GM18868 (cell line): Measurements from ENCODE around the gene SPEG.

Source experiments
- ATAC-seq: cut with Tn5 transposase; IDR thresholded peaks from one replicate; pipeline ENCODE4 v1.9.1; 2021; ENCODE audit warnings: mild to moderate bottlenecking, moderate library complexity; ENCODE audit not compliant: unreplicated experiment

SPEG gene

GRCh38 chr2:219492575-219492974 is 57.9 kb downstream of the SPEG start:
- ATAC-seq, result no peak

DNA sequence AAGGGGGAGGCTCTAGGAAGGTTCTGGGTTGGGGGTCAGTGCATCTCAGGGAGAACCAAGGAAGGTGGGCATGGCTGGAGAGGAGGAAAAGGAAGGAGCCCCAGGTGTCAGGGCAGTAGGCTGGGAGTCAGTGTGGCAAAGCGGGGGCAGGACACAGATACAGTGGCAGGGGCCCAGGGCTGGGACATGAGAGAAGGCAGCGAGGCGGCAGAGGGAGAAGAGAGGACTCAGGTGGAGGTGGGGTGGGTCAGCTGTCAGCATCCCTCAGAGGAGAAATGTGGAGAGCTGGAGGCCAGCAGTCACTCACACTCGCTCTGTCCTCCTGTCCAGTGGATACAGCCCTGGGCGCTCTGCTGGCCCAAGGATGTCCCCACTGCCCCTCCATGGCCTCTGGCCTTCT is 58.4 kb downstream of the SPEG start:
- no peak for ATAC-seq

GRCh38 chr2:219494952-219495530 is 60.4 kb downstream of the SPEG start:
- ATAC-seq, result no peak

- peak; percentile 38 for ATAC-seq
Observed at GRCh38 chr2:219495531-219496122, 61.0 kb downstream of the SPEG start.

DNA sequence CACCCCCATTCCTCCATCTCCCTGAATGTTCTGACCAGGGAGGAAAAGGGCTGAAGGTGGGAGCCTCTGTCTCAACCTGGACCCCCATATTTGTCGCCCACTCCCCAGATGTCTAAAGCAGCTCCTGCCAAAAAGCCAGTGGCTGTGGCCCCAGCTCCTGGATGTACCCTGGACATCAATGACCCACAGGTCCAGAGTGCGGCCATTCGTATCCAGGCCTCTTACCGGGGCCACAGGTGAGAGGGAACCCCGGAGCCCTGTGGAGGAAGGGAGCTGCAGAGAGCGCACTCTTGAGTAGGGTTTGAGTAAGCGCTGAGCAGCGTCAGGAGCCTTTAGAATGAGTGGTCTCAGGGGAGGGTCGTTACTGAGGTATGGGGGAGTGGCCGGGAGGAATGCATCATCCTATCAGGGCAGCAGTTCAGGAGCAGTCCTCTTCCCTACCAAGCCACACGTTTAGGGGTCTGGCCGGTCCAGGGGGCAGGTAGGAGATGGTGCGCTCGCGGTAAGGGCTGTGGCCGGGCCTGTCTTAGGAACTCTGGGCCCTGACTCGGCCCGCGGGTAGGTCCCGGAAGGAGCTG is 61.7 kb downstream of the SPEG start:
- no peak for ATAC-seq

GRCh38 chr2:219496825-219497494 is 62.3 kb downstream of the SPEG start:
- no peak for ATAC-seq

DNA sequence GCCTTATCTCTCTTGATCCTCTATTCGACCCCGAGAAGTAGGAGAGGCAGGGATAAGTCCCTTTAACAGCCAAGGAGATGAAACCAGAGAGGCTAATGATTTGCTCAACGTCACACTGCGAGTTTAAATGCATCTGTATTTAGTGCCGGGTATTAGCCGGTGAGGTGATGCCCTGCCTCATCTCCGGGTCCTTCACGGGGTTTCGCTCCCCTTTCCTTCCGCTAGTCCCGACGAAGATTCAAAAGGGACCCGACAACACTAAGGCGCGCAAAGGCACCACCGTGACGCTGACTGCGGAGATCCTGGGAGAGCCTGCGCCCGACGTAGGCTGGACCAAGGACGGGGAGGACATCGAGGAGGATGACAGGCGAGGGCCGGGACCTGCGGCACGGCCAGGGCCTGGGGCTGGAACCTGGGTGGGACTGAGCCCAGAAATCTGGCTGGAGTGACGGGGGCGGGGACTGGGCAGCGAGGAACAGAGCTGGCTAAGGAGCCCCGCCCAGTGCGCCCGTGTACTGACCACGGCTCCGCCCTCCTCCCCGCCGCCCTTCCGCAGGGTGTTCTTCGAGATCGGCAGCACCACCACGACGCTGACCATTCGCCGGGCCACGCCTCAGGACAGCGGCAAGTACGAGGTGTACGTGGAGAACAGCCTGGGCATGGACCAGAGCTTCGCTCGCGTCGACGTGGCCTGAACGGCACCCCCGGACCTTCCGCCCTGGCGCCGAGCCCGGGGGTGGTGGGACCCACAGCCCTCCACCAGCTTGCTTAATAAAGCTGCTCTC is 63.0 kb downstream of the SPEG start:
- no peak for ATAC-seq

GRCh38 chr2:219498280-219499057 is 63.8 kb downstream of the SPEG start, which contains the start of gene GMPPA:
Gene GMPPA (plus strand): TSS chr2:219498891. CDS start chr2:219499976, 1,085 bp downstream.
- peak; percentile 95 for ATAC-seq

DNA sequence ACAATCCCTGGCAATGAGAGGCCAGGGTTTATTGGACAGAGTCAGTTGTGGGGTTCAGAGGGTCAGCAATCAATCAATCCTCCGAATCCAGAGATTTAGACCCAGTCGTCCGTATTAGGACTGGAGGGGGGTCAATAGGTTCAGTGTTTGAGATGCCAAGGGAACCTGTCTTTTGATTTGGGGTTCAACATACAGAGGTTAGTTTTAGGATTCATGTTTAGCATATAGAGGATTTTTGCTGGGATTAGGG is 64.3 kb downstream of the SPEG start:
- no peak for ATAC-seq

- ATAC-seq, result no peak
Observed at GRCh38 chr2:219499555-219499954, 64.9 kb downstream of the SPEG start.

- no peak for ATAC-seq
Observed at GRCh38 chr2:219500135-219500534, 65.5 kb downstream of the SPEG start.

GRCh38 chr2:219501849-219502248 is 67.2 kb downstream of the SPEG start:
- no peak for ATAC-seq

- ATAC-seq, result no peak
Observed at GRCh38 chr2:219502618-219503017, 68.0 kb downstream of the SPEG start.

- ATAC-seq, result no peak
Observed at GRCh38 chr2:219505585-219505984, 70.9 kb downstream of the SPEG start.

- no peak for ATAC-seq
Observed at GRCh38 chr2:219506153-219506801, 71.6 kb downstream of the SPEG start.

GRCh38 chr2:219506802-219507526 is 72.3 kb downstream of the SPEG start:
- no peak for ATAC-seq

- no peak for ATAC-seq
Observed at GRCh38 chr2:219507581-219508443, 73.2 kb downstream of the SPEG start.

DNA sequence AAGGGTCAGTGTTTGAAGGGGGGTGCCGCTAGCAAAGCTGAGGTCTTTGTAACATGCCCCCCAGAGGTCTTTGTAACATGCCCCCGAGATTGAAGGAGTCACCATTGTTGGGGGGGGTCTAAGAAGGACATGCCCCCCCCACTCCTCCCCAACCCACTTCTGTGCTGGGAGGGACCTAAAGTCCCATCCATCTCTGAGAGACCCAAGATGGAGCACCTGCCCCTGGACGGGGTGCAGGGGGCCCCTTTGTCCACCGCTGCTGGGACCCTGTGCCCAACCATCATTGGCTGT is 73.7 kb downstream of the SPEG start:
- ATAC-seq, result no peak
